GM19328 (cell line): ENCODE results near the gene SLC12A7.
"Not testable (repeated sequence)": the region's sequence is repeated elsewhere in the genome, so short reads cannot be mapped to it uniquely, and the experiment has no call there.

Experiments used
- ATAC-seq: cut with Tn5 transposase; IDR thresholded peaks from one replicate; pipeline ENCODE4 v1.9.1; 2021; ENCODE audit warnings: mild to moderate bottlenecking, moderate library complexity; ENCODE audit not compliant: unreplicated experiment

SLC12A7 gene

GRCh38 chr5:1127959-1128785 is 16.3 kb upstream of the SLC12A7 start:
- no peak for ATAC-seq

- not testable (repeated sequence) for ATAC-seq
Observed at GRCh38 chr5:1125695-1126094, 13.8 kb upstream of the SLC12A7 start.

- ATAC-seq = no peak
Observed at GRCh38 chr5:1125030-1125357, 13.1 kb upstream of the SLC12A7 start.

GRCh38 chr5:1124205-1125029 is 12.6 kb upstream of the SLC12A7 start:
- no peak for ATAC-seq

- ATAC-seq = no peak
Observed at GRCh38 chr5:1123418-1124147, 11.7 kb upstream of the SLC12A7 start.

- ATAC-seq = no peak
Observed at GRCh38 chr5:1122511-1123294, 10.8 kb upstream of the SLC12A7 start.

GRCh38 chr5:1121891-1122290 is 10.0 kb upstream of the SLC12A7 start:
- ATAC-seq = no peak

GRCh38 chr5:1121044-1121443 is 9.2 kb upstream of the SLC12A7 start:
- ATAC-seq = no peak

GRCh38 chr5:1120236-1120999 is 8.6 kb upstream of the SLC12A7 start:
- ATAC-seq = no peak

- ATAC-seq = no peak
Observed at GRCh38 chr5:1119312-1119831, 7.5 kb upstream of the SLC12A7 start.

GRCh38 chr5:1118738-1119137 is 6.9 kb upstream of the SLC12A7 start:
- ATAC-seq = no peak

GRCh38 chr5:1118231-1118698 is 6.4 kb upstream of the SLC12A7 start:
- no peak for ATAC-seq

GRCh38 chr5:1116977-1117376 is 5.1 kb upstream of the SLC12A7 start:
- no peak for ATAC-seq

- ATAC-seq = no peak
Observed at GRCh38 chr5:1116109-1116740, 4.4 kb upstream of the SLC12A7 start.

- ATAC-seq = no peak
Observed at GRCh38 chr5:1115123-1115815, 3.4 kb upstream of the SLC12A7 start.

- ATAC-seq = no peak
Observed at GRCh38 chr5:1113805-1114586, 2.1 kb upstream of the SLC12A7 start.

- ATAC-seq = no peak
Observed at GRCh38 chr5:1113332-1113690, 1.4 kb upstream of the SLC12A7 start.
